A549 treated with ZK216348 at 1 μM for 4 hours (cell line): Measurements from ENCODE around the gene CRYAB. TPM values are rescaled to one million over a fixed set of nuclear protein-coding genes. Genes with fewer than 3 reads are reported as not detected.

ENCODE experiments used
- total RNA-seq: library from RNA; stranded (reverse); fragments of 200-300 nt; extraction: Qiagen RNA extraction; gene quantifications from 5 replicates; pipeline ENCODE4 v1.2.3, GENCODE V29; 2022; ENCODE audit warnings: low read depth

CRYAB gene, protein sequence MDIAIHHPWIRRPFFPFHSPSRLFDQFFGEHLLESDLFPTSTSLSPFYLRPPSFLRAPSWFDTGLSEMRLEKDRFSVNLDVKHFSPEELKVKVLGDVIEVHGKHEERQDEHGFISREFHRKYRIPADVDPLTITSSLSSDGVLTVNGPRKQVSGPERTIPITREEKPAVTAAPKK
- total RNA-seq = 6.4 to 15.9 TPM (median 9.5 TPM) in 5 replicates

DNA sequence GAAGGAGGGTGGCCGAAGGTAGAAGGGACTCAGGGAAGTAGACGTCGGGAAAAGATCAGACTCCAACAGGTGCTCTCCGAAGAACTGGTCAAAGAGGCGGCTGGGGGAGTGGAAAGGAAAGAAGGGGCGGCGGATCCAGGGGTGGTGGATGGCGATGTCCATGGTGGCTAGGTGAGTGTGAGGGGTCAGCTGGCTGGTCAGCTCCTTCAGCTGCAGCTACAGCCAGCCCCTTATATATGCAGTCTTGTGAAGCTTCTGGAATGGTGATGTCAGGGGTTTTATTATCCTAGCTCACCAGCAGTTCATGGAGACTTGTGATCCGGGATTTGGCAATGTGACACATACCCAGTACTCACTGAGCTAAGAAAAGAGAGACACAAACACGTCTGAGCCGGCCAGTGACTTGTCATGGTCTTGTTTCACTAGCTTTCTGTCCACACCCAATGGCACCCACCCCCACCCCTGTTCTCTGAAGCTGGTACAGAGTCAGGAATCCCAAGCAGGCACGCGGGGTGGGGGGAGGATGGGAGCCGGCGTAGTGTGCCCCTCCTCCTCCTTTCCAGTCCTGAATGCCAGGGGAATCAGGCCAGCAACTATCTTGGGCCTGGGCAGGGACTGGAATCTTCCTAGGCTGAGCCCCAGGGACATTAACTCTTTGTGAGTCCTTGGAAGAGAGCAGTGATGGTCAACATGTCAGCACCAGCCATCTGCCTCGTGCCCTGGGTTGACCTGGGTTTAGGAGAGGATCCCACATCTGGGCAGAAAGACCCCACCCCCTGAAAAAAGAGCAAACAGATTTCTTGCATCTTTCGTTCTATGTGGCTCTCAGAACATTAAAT lies at the start of gene CRYAB:
Gene CRYAB, minus strand, starts transcription at position 208 of the 839 bp plus-strand sequence. Its CDS starts 46 bp downstream, at position 162.

DNA sequence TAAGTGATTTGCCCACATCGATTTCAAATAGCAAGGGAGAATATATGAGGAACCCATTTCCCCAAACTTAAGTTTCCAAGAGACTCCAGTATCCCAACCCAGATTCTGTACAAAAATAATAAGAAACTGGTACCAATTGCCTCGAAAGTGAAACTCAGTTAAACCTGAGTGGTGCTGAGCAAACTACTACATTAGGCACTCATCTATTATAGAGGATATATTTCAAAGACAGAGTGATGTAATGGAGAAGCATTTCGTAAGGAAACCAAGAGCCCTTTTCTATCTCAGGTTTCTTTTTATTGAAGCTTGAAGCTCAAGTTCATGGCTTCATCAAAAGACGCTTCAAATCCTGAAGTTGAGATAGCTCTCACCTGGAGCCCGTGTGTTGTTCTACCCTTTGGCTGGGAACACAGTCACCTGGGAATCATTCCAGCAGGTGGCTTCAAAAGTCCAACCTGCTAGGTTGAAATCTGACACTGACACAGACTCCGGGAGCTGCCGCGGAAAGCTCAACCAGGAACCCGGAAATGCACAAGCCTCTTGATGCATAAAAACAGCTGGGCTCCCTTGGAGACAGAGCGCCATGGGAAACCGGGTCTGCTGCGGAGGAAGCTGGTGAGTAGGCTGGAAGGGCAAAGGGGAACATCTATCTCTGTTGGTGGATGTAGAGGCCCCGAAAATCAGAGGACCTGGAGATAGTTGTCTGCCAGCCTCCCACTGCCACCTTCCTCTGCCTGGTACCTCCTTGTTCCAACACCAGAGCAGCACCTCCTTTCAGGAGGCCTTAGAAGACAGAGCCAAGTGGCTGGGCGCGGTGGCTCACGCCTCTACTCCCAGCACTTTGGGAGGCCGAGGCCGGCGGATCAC lies 7.1 kb upstream of the CRYAB start, which contains the start of gene C11orf52:
Gene C11orf52, plus strand, starts transcription at position 524 of the 867 bp plus-strand sequence. Its CDS starts 60 bp downstream, at position 584.

DNA sequence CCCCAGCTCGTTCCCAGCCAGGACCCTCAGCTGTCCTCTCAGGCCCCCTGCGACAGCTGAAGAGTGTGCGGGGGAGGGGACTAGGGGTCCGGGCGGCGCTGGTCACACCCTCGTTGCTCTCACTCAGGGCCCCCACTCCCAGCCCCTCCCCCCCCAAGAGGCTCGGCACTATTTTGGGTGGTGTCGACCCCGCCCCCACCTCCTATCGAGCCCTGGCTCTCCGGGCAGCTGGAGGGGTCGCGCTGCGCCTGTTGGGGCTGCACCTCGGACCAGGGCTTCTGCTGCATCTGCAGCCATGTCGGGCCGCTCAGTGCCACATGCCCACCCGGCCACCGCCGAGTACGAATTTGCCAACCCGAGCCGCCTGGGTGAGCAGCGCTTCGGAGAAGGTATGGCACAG lies 965 bp upstream of the CRYAB start, which contains the start of gene HSPB2:
Gene HSPB2, plus strand, starts transcription at position 200 of the 400 bp plus-strand sequence. Its CDS starts 96 bp downstream, at position 296.

DNA sequence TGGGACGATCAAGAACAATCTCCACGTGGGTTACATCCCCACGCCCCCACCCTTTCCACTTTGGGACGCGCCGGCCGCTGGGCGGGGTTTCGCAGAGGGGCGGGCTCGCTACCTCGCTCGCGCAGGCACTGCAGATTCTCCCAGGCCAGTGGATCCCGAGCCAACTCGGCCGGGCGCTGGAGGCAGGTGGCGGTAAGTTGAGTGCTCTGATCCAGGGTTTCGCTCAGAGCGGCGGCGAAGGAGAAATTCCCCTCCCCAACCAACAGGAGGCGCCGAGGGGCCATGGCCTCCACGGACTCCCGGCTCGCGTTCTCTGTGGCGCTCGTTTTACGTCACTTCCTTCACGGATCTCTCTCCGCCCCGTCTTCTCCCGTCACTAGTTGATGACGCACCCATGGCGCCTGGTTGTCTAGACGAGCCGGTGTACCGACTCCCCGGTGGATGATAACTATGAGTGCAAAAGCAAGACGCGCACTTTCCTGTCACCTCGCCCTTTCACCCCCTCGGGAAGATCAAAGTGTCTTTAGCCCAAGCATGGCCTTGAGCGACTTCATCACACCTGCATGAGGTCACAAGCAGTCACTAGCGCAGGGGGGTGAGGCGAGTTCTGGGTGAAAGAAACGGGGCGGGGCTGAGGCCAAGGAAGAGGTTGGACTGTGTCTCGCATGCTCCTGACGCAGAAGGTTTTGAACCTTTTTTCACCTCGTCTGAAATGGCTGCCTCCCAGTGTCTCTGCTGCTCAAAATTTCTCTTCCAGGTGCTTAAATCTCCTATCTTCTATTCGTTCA lies 32.5 kb downstream of the CRYAB start, which contains the start of the genes CFAP68 and FDXACB1:
Gene CFAP68, plus strand, starts transcription at position 693 of the 788 bp plus-strand sequence. Its CDS starts 20 bp downstream, at position 713.
Gene FDXACB1, minus strand, starts transcription at position 317 of the 788 bp plus-strand sequence. Its CDS starts 33 bp downstream, at position 284.

DNA sequence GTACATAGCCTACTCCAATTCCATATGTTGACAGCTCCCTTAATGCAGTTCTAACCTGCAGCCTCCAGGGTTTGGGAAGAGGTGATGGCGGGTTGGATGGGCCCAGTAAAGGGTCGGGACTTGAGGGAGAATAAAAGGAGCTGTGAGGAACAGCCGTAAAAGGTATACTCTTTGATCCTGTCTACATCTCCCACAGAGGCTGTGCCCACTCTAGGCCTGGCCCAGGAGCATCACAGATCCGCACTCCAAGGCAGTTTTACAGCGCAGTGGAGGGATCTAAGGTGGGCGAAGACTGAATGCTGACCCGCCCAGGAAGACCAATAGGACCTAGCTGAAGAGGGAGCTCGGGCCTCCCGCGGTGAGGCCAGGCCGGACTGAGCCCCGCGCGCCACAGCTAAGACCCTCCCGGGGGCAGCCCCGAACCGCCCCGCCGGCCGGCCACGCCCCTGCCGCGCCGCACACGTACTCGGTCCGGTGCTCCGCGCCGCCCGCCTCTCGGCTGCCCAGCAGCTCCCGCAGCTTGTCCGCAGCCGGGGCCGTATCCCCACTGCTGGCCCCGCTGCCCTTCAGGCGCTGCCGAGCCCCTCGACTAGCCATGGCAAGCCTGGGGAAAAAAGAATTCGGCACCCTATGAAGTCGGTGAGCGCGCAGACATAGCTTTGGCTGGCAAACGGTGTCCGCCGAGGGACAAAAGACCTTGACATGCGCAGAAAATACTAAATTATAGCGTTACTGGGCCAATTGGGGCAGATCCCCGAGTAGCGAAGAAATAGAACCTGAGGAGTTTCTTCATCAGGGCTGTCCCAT lies 40.5 kb downstream of the CRYAB start, which contains the start of gene ALG9:
Gene ALG9, minus strand, starts transcription at position 696 of the 807 bp plus-strand sequence. Its CDS starts 99 bp downstream, at position 597.

Other genes starting within 250 kb of the CRYAB start
- gene PPP2R1B, start 145.4 kb downstream of the CRYAB start, total RNA-seq = 14.7 to 20.4 TPM (median 18.1 TPM) in 5 replicates
- gene ALG9, start 40.2 kb downstream of the CRYAB start, total RNA-seq = 16.9 to 20.2 TPM (median 18.8 TPM) in 5 replicates
- gene FDXACB1, start 32.6 kb downstream of the CRYAB start, total RNA-seq = 1.4 to 2.3 TPM (median 1.6 TPM) in 5 replicates
- 30.8 to 38.7 TPM (median 32.5 TPM) in 5 replicates for gene CFAP68, start 32.2 kb downstream of the CRYAB start, total RNA-seq
- gene HSPB2, start 964 bp upstream of the CRYAB start, total RNA-seq = not detected in 5 replicates
- not detected in 5 replicates for gene C11orf52, start 7.1 kb upstream of the CRYAB start, total RNA-seq
- 4.5 to 10.0 TPM (median 7.8 TPM) in 5 replicates for gene DIXDC1, start 25.6 kb upstream of the CRYAB start, total RNA-seq
- gene DLAT, start 113.6 kb upstream of the CRYAB start, total RNA-seq = 22.0 to 37.2 TPM (median 29.2 TPM) in 5 replicates
- 0.65 to 1.8 TPM (median 1.2 TPM) in 5 replicates for gene PIH1D2, start 162.2 kb upstream of the CRYAB start, total RNA-seq
- 14.8 to 26.3 TPM (median 15.3 TPM) in 5 replicates for gene NKAPD1, start 162.5 kb upstream of the CRYAB start, total RNA-seq
- gene TIMM8B, start 175.0 kb upstream of the CRYAB start, total RNA-seq = 66.5 to 77.3 TPM (median 71.1 TPM) in 5 replicates
- 65.2 to 71.1 TPM (median 66.1 TPM) in 5 replicates for gene SDHD, start 175.1 kb upstream of the CRYAB start, total RNA-seq